HepG2 (cell line): ENCODE measurements around the gene FBN2. TPM values are rescaled to one million over a fixed set of nuclear protein-coding genes. Genes with fewer than 3 reads are reported as not detected.

Source experiments
- ATAC-seq: fragments of 200-7000 bp; cut with Tn5 transposase; 3 replicates; pipeline ENCODE4 v1.9.1; 2020; ENCODE audit warnings: mild to moderate bottlenecking, moderate library complexity
- BruUV-seq: library from RNA; stranded (reverse); fragments of 400-500 nt; replicated peaks from 2 replicates; lab custom pipeline; 2021; lab: Mats Ljungman, UMichigan
- CTCF ChIA-PET: fragments of 300-600 bp; formaldehyde crosslinking; extraction: SDS; loops from one replicate; lab custom pipeline; 2021; ENCODE audit warnings: low total read pairs, inconsistent platforms, low intra/inter-chr PET ratio; lab: Yijun Ruan, JAX
- POLR2A ChIA-PET: fragments of 350-600 bp; sonication (Branson Sonifier 250); formaldehyde crosslinking; loops from one replicate; lab custom pipeline; 2020; ENCODE audit warnings: antibody characterized with exemption, inconsistent platforms; lab: Yijun Ruan, JAX
- DNase-seq: peaks from one replicate; pipeline ENCODE4 v3.0.0-alpha.2; 2015; ENCODE audit warnings: low spot score
- FAIRE-seq: peaks from 3 replicates; lab custom pipeline; 2011; peaks lifted over from hg19 to GRCh38; lab: Jason Lieb, UNC
- H2AFZ ChIP-seq: one replicate; pipeline ENCODE4 v1.6.1; 2011; ENCODE audit warnings: low read length, inconsistent platforms
- H3K27ac ChIP-seq: fragments of 300-600 bp; 3 replicates; pipeline ENCODE4 v1.8.0; 2011; ENCODE audit warnings: mixed run types, mild to moderate bottlenecking, mixed read lengths, low read length, inconsistent platforms; ENCODE audit not compliant: insufficient read depth; ENCODE audit errors: extremely low read length
- H3K27me3 ChIP-seq, 2 experiments: fragments of 200-600 bp in 1 of 2; 2 replicates in 1 of 2; 3 replicates in 1 of 2; pipeline versions ENCODE4 v1.6.0 to v1.8.0; 2011; ENCODE audit warnings: low read length in 2 of 2, mild to moderate bottlenecking in 2 of 2, moderate library complexity in 2 of 2, inconsistent platforms in 1 of 2; ENCODE audit not compliant: insufficient read depth in 2 of 2, control insufficient read depth in 1 of 2
- H3K36me3 ChIP-seq, 2 experiments: fragments of 200-600 bp in 1 of 2; replicated peaks in 1 of 2; 2 replicates in 1 of 2; 3 replicates in 1 of 2; pipeline versions ENCODE4 v1.5.1 to v1.8.0; 2011; ENCODE audit warnings: low read length in 2 of 2, inconsistent platforms in 1 of 2; ENCODE audit not compliant: insufficient read depth in 2 of 2, control insufficient read depth in 1 of 2
- H3K4me1 ChIP-seq: 2 replicates; pipeline ENCODE4 v1.5.1; 2012; ENCODE audit warnings: low read length, inconsistent platforms; ENCODE audit not compliant: insufficient read depth
- H3K4me2 ChIP-seq: 2 replicates; pipeline ENCODE4 v1.6.0; 2011; ENCODE audit warnings: low read depth, low read length, inconsistent platforms
- H3K4me3 ChIP-seq, 3 experiments: fragments of 200-600 bp in 1 of 3; sonication (generic), shearing (Covaris generic) in 1 of 3; replicated peaks in 1 of 3; 2 replicates each; pipeline ENCODE4 v1.5.1; 2011 to 2016; ENCODE audit warnings: low read length in 3 of 3, inconsistent platforms in 2 of 3, low read depth in 2 of 3, mild to moderate bottlenecking in 2 of 3, control low read depth in 1 of 3, mixed read lengths in 1 of 3; ENCODE audit not compliant: insufficient read depth in 1 of 3
- H3K79me2 ChIP-seq: one replicate; pipeline ENCODE4 v1.6.1; 2011; ENCODE audit warnings: low read length, inconsistent platforms; ENCODE audit not compliant: insufficient read depth
- H3K9ac ChIP-seq: 2 replicates; pipeline ENCODE4 v1.6.0; 2011; ENCODE audit warnings: mild to moderate bottlenecking, low read depth, low read length, inconsistent platforms; ENCODE audit not compliant: insufficient read depth
- H3K9me3 ChIP-seq: 2 replicates; pipeline ENCODE4 v1.5.1; 2012; ENCODE audit warnings: mild to moderate bottlenecking, low read length
- H4K20me1 ChIP-seq: 2 replicates; pipeline ENCODE4 v1.6.0; 2011; ENCODE audit warnings: inconsistent platforms, mild to moderate bottlenecking, low read length, moderate library complexity; ENCODE audit not compliant: insufficient read depth
- AGO1 ChIP-seq: fragments of 200-400 bp; formaldehyde crosslinking; IDR thresholded peaks from 2 replicates; pipeline ENCODE4 v1.6.1; 2017; ENCODE audit warnings: mild to moderate bottlenecking, low read depth, low read length, moderate library complexity; ENCODE audit not compliant: poor library complexity, severe bottlenecking
- ARNT ChIP-seq: fragments of 450-650 bp; IDR thresholded peaks from 2 replicates; pipeline ENCODE4 v1.6.1; 2017
- CHD2 ChIP-seq: IDR thresholded peaks from 2 replicates; pipeline ENCODE4 v1.6.1; 2011; ENCODE audit warnings: low read depth, low read length, improper control_type of control experiment
- DRAP1 ChIP-seq: IDR thresholded peaks from 2 replicates; pipeline ENCODE4 v1.6.1; 2016; ENCODE audit warnings: missing genetic modification reagents, missing compliant biosample characterization
- KLF16 ChIP-seq, 2 experiments: sonication (generic) in 1 of 2; formaldehyde crosslinking in 1 of 2; IDR thresholded peaks; 2 replicates each; pipeline versions ENCODE4 v1.6.1 to v1.8.0; 2016 to 2023; ENCODE audit warnings: missing genetic modification reagents in 2 of 2, missing compliant biosample characterization in 1 of 2
- MAZ ChIP-seq, 2 experiments: sonication (generic) in 1 of 2; formaldehyde crosslinking in 1 of 2; IDR thresholded peaks; 2 replicates each; pipeline versions ENCODE4 v1.5.0 to v1.6.1; 2012 to 2020; ENCODE audit warnings: low read depth in 2 of 2, mild to moderate bottlenecking in 2 of 2, borderline replicate concordance in 1 of 2, improper control_type of control experiment in 1 of 2, low read length in 1 of 2, missing genetic modification reagents in 1 of 2, moderate library complexity in 1 of 2
- REST ChIP-seq, 2 experiments: IDR thresholded peaks; 2 replicates each; pipeline ENCODE4 v1.6.1; 2011 to 2012; ENCODE audit warnings: low read length in 2 of 2, borderline replicate concordance in 1 of 2, low read depth in 1 of 2, mild to moderate bottlenecking in 1 of 2, moderate library complexity in 1 of 2
- SOX13 ChIP-seq, 3 experiments: fragments of 450-650 bp in 1 of 3; sonication (generic) in 1 of 3; formaldehyde crosslinking in 1 of 3; IDR thresholded peaks in 2 of 3; conservative IDR thresholded peaks in 1 of 3; 2 replicates each; pipeline versions ENCODE4 v1.5.0 to v1.6.1; 2016 to 2020; ENCODE audit warnings: antibody characterized with exemption in 1 of 3, mild to moderate bottlenecking in 1 of 3, missing compliant biosample characterization in 1 of 3, missing genetic modification reagents in 1 of 3, moderate library complexity in 1 of 3
- STAG1 ChIP-seq: sonication (generic); formaldehyde crosslinking; IDR thresholded peaks from 2 replicates; pipeline ENCODE4 v1.4.0; 2020; ENCODE audit warnings: missing genetic modification reagents
- TRIM22 ChIP-seq: fragments of 450-650 bp; IDR thresholded peaks from 2 replicates; pipeline ENCODE4 v1.6.1; 2017
- ZBTB44 ChIP-seq: sonication (generic); formaldehyde crosslinking; IDR thresholded peaks from 2 replicates; pipeline ENCODE4 v1.4.0; 2020; ENCODE audit warnings: missing genetic modification reagents
- ZKSCAN5 ChIP-seq: sonication (generic); formaldehyde crosslinking; IDR thresholded peaks from 2 replicates; pipeline ENCODE4 v1.5.1; 2020; ENCODE audit warnings: mild to moderate bottlenecking, missing genetic modification reagents
- ZNF350 ChIP-seq: sonication (generic); formaldehyde crosslinking; IDR thresholded peaks from 2 replicates; pipeline ENCODE4 v1.4.0; 2020; ENCODE audit warnings: mild to moderate bottlenecking, low read depth, missing genetic modification reagents, borderline replicate concordance
- ZNF768 ChIP-seq: sonication (generic); formaldehyde crosslinking; IDR thresholded peaks from 2 replicates; pipeline ENCODE4 v1.4.0; 2020; ENCODE audit warnings: missing genetic modification reagents
- ZNF784 ChIP-seq: sonication (generic); formaldehyde crosslinking; IDR thresholded peaks from 2 replicates; pipeline ENCODE4 v1.5.1; 2020; ENCODE audit warnings: missing genetic modification reagents, mild to moderate bottlenecking, borderline replicate concordance
- WGBS: methylation state at CpG from one replicate; pipeline ENCODE4 v1.1.6; 2017; ENCODE audit warnings: low lambda C conversion rate; 5-methylcytosine and 5-hydroxymethylcytosine counted together
- in situ Hi-C: cut with HindIII; loops from 2 replicates; pipeline ENCODE4 v1.10.0; 2017; ENCODE audit warnings: low pct_unique_long_range_greater_than_20kb; ENCODE audit not compliant: extremely low pct_ligation_motif_present
- intact Hi-C: fragments of 100-400 bp; cut with micrococcal nuclease; formaldehyde crosslinking; loops from one replicate; pipeline ENCODE4 v1.10.0; 2022; ENCODE audit not compliant: unreplicated experiment
- polyA plus RNA-seq, 8 experiments: library from polyadenylated mRNA; depleted of rRNA in 3 of 8; stranded (reverse) in 7 of 8; unstranded in 1 of 8; fragments of >200 nt; fragmentation: Illumina TruSeq in 4 of 8; extraction: Trizol in 4 of 8; gene quantifications; 2 replicates each; pipeline versions ENCODE4 v1.2.1 to v1.2.3, GENCODE V29; 2011 to 2016; ENCODE audit warnings: low read depth in 4 of 8, missing spikeins in 1 of 8, mixed read lengths in 1 of 8; ENCODE audit not compliant: insufficient read depth in 1 of 8
- total RNA-seq, 5 experiments: library from RNA; depleted of rRNA; stranded (reverse); fragments of >200 nt; fragmentation: Illumina TruSeq; extraction: Trizol; gene quantifications; 2 replicates each; pipeline ENCODE4 v1.2.3, GENCODE V29; 2016; ENCODE audit warnings: low read depth in 1 of 5

Gene FBN2
- total and polyA plus RNA-seq, 2 of the 13 experiments (the other 11 are each of a cell fraction or from before 2014, with no cell fraction given) = not detected

GRCh38 chr5:128513806-128514205 is 24.2 kb downstream of the FBN2 start (continued):
- TF ChIP-seq ZBTB44 (CRISPR knock-in tag) = no peak
- TF ChIP-seq ZNF768 (CRISPR knock-in tag) = no peak
- no peak for TF ChIP-seq ARNT
- TF ChIP-seq REST (IDR thresholded peaks at IDR 0.05; ENCODE audit: borderline replicate concordance in 1 of 2, low read depth in 1 of 2, low read length in 2 of 2) = no peak
- TF ChIP-seq MAZ (IDR thresholded peaks at IDR 0.05; ENCODE audit: borderline replicate concordance, low read depth, low read length) = no peak
- no peak for TF ChIP-seq MAZ (CRISPR knock-in tag; IDR thresholded peaks at IDR 0.05; ENCODE audit: low read depth)
- no peak for TF ChIP-seq ZNF350 (CRISPR knock-in tag)
- TF ChIP-seq, all 625 proteins: peak for 0

- Histone ChIP-seq H3K27ac (no peak overlapping the region), H3K4me1 (no peaks in the 10 kb centered on the region), H3K9ac (no peak overlapping the region), H3K27me3 (no peaks in the 10 kb centered on the region), H3K9me3 (no peaks in the 10 kb centered on the region), H3K4me2 (no peak overlapping the region), H4K20me1 (no peaks in the 10 kb centered on the region), H3K79me2 (no peaks in the 10 kb centered on the region), H2AFZ (no peak overlapping the region), H3K4me3 (no peak overlapping the region), H3K36me3 (no peaks in the 10 kb centered on the region)
- intact Hi-C loops = no loop called here
- FAIRE-seq (no peak), DNase-seq (no peak), ATAC-seq (no peak)
- in situ Hi-C loops = no loop called here
- no TSS peak for BruUV-seq
- CTCF ChIA-PET = no interaction called here
- POLR2A ChIA-PET = no interaction called here
- 42% methylated on average over 2 of the region's 2 CpGs for WGBS
- TF ChIP-seq AGO1 (no peak), KLF16 (CRISPR knock-in tag; IDR thresholded peaks at IDR 0.05) (no peak), TRIM22 (no peak), ZKSCAN5 (CRISPR knock-in tag) (no peak), DRAP1 (CRISPR knock-in tag) (no peak), ZNF784 (CRISPR knock-in tag) (no peak), SOX13 (IDR thresholded peaks at IDR 0.05) (no peak), SOX13 (CRISPR knock-in tag; conservative IDR thresholded peaks at IDR 0.05 in 1 of 2, IDR thresholded peaks at IDR 0.05 in 1 of 2) (no peak), CHD2 (no peak), STAG1 (CRISPR knock-in tag) (no peak)
These were observed 25.2 kb downstream of the FBN2 start for GRCh38 chr5:128512894-128513293.
